ENCODE data around the gene EIF4E2. TPM values are rescaled to one million over a fixed set of nuclear protein-coding genes. Genes with fewer than 3 reads are reported as not detected.

Gene EIF4E2
- total RNA-seq, result 79.0 and 79.3 TPM in 2 replicates

DNA sequence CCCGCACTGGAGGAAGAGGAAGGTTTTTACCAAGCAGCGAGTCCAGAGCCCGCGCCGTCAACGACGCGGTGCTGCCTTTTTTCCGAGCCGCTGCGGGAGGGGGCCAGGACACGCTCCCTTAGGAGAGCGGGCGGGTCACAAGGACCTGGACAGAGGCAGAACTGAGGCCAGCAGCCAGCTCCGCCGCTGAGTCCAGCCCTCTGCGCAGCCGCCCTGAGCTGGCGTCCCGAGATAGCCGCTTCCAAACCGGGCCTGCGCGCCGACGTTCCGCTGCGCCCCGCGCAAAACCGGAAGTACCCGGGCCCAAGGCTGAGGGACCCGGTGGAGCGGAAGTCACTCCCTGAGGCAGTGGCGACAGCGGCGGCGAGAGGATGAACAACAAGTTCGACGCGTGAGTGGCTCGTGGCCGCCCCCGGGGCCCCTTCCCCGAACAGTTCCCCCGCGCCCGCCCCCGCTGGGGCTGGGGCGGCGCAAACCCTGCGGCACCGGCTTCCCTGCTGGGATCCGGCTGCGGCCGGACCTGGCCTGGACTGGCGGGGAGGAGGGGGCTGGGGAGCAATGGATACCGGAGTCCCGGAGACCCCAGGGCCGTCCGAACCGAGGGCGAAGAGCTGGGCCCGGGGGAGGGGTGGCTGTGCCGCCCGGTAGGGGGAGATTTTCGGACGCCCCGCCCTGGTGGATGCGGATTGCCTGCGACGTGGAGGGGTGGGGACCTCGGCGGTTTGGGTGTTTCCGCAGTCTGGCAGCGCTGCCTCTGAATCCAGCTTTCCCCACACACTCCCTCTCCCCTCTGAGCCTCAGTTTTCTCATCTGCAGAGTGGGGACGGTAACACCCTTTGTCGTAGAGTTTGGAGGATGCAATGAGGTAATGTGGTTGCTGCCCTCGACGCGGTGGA is at the start of gene EIF4E2, which contains the start of gene TIGD1:
Gene EIF4E2 (plus strand): TSS at position 336 of the 896 bp plus-strand sequence. CDS start 36 bp downstream, at position 372.
Gene TIGD1 (minus strand): TSS at position 204 of the 896 bp plus-strand sequence. CDS start 675 bp downstream, outside the sequence.
- intact Hi-C loops (cut with micrococcal nuclease), result loop anchor here (1.0 to 5.0 kb wide), 7 partner anchors 56 to 1493 kb away; partner anchors contain the start of genes ATG16L1, COPS7B, DIS3L2 and GIGYF2

- intact Hi-C loops (cut with micrococcal nuclease), result no loop called here
These were observed 49.1 kb upstream of the EIF4E2 start for GRCh38 chr2:232501331-232501771.

DNA sequence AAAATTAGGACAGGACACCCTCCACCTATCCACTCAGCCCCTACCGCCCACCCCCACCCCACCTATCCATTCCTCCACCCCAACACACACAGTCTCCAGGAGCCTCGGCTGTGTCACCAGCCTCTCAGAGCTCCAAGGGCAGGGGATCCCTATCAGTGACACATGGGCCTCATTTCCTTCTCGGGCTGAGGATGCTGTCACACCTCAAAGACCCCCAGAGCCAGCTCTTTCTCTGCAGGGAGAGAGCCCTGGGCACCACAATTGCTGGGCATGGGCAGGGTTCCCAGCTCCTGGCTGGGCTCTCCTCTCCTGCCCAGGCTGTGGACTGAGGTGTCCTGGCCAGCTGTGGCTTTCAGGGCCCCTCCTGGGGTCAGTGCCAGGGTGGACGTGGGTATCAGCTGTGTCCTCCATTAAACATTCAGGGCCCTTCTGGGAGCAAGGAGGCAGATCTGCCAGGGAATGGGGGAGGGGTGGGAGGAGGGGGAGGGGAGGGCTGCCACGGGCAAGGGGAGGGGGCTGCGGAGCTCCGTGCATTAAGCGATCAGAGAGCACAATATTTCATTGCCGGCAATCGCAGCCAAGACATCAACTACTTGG is 48.6 kb upstream of the EIF4E2 start:
- intact Hi-C loops (cut with micrococcal nuclease), result no loop called here

GRCh38 chr2:232502511-232502910 is 48.0 kb upstream of the EIF4E2 start:
- intact Hi-C loops (cut with micrococcal nuclease), result no loop called here

DNA sequence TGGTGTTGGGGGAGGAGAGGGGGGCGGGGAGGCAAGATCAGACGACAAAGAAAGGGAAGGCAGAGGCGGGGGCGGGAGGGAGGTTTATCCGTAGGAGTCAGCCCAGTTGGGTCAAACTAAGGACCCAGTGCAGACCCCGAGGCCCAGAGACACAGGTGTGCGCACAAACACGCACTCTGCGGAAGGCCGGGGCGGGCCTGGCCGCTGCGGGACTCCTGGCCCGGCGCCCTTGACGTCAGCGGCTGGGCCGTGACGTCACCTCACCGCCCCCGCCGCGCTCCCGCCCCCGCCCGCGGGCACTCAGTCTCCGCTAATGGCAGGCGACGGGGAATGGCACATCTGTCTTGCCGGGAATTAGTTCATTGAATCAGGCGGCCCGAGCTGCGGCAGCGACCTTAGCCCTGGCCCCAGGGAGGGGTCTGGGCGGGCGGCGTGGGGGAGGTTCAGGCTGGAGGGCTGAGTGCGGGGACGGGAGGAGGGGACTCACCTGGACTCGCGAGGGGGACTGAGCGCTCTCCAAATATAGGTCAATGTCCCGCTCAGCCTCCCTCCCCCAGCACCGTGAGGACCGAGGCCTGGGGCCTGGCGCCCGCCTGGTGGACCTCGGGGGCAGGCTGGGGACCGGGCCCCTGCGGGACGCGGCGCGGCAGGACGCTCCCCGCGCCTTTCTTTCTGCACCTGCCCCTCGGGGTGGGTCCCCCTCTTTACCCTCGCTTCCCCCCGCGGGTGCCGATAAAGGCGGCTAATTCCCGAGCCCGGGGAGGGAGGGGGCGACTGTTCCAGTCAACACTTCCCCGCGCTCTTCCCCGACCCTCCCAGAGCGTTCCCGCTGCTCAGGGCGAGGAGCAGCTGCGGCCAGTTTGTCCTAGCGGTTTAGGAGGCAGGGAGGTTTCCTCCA is 47.3 kb upstream of the EIF4E2 start:
- intact Hi-C loops (cut with micrococcal nuclease), result no loop called here

DNA sequence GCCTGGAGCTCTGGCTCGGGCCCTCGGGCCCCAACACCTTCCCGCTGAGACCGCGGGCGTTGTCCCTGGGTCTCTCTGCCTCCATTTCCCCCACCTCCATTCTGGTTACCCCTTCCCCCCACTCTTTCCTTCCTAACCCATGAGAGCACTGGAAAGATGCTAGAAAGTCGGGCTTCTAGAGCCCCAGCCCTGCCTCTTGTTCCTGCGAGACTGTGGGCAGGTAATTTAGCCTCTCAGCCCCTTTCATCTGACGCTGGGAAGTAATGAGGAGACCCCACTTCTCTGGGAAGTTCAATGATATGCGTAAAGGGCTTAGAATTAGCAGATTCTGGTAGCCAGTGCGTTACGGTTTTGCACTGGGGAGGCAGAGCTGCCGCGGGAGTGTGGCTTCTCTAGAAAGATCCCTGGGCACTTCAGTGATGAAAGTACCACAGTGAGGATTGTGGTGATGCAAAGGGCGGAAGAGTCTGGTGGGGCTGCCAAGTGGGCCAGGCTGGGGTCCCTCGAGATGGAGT is 46.6 kb upstream of the EIF4E2 start:
- intact Hi-C loops (cut with micrococcal nuclease), result no loop called here

DNA sequence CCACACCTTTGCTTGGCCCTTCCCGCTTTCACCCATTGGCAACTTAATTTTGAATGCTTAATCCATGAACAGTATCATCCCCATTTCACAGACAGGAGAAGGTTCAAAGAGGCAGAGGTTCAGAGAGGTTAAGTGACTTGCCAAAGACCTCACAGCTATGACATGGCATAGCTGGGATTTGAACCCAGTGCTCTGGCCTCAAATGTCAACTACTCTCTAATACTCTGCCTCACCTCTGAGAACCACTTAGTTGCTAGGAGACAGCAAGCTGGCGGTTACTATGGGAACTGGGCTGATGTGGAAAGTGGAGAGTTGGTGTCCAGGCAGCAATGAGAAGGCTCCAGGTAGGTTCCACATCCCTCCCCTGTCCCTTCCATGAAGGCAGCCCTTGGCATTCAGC is 46.1 kb upstream of the EIF4E2 start:
- intact Hi-C loops (cut with micrococcal nuclease), result no loop called here

DNA sequence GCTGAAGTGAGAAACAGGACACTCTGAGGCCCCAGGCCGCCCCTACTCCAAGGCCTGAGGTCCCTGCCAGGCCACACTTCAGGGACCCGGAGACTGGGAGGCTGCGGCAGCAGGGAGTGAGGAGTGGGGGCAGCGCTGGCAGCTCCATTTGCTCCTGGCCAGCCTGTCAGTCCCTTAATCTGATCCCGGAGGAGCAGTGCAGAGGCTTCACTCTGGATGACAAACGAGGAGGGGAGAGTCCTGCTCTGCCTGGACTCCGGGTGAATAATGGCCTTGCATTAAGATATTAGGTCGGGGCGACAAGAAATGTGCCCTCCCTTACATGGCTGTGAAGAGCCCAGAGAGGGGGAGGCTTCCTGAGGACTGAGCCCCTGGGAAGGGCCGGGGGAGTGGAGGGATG is 44.6 kb upstream of the EIF4E2 start:
- intact Hi-C loops (cut with micrococcal nuclease), result no loop called here

GRCh38 chr2:232506709-232507108 is 43.8 kb upstream of the EIF4E2 start:
- intact Hi-C loops (cut with micrococcal nuclease), result no loop called here

- intact Hi-C loops (cut with micrococcal nuclease), result no loop called here
These were observed 42.2 kb upstream of the EIF4E2 start for GRCh38 chr2:232508251-232508650.

DNA sequence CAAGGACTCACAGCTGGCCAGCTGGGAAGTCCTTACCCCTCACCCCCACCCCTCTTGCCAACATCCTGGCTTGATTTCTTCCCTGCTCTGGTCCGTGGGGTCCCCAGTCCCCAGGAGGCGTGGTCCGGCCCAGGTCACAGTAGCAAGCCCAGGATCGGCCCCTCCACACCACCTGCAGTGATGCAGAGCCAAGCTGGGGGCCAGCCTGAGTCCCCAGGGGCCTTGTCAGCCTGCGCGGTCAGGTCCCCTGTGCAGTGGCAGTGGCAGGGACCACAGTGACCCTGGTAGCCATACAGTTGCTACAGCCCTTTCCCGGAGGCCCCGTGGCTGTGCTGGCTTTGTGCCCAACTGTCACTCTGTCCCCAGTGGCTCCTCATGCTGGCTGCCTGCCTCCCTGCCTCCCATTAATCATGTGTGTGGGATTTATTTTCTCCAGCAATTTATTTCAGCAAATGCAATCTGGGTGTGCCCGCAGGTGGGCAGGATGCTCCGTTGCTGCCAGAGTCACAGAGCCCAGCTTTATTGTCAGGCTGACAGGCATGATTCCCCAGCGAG is 39.1 kb upstream of the EIF4E2 start:
- intact Hi-C loops (cut with micrococcal nuclease), result no loop called here

DNA sequence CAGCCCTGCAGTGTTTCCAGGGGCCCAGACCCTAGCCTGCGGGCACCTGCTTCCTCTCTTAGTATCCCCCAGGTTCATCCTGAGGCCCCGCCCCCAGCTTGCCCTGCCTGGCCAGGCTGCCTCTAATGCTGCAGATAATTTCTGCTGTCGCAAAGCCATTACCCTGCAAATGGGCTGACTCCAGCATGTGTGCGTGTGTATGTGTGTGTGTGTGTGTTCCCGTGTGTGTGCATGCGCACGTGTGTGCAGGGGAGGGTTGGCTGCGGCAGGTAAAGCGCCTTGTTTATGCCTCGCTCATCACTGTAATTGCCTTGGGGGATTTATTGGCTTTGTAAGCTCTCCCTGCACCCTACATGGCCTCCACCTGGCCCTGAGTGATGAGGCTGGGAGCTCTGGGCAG is 37.9 kb upstream of the EIF4E2 start:
- intact Hi-C loops (cut with micrococcal nuclease), result no loop called here

- intact Hi-C loops (cut with micrococcal nuclease), result no loop called here
These were observed 37.1 kb upstream of the EIF4E2 start for GRCh38 chr2:232513353-232513752.

- intact Hi-C loops (cut with micrococcal nuclease), result no loop called here
These were observed 34.9 kb upstream of the EIF4E2 start for GRCh38 chr2:232515639-232516038.

GRCh38 chr2:232516551-232516950 is 33.9 kb upstream of the EIF4E2 start:
- intact Hi-C loops (cut with micrococcal nuclease), result no loop called here

DNA sequence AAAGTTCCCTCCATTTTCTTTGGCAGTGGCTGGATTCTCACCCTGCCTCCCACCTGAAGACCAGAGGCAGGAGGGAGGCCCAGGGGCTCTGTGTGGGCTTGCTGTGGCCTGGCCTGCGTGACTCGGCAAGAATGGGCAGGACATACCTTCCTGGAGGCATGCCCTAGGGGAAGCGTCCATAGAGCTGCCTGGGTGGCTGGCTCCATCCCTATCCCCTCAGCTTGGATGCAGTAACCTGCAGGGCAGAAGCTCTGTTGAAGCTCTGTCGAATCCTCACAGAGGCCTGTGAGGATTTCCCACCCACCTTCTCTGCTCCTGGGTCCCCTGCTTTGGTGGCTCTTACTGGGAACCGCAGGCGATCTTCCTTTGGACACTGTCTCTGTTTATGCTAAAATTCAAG is 31.6 kb upstream of the EIF4E2 start:
- intact Hi-C loops (cut with micrococcal nuclease), result no loop called here

- intact Hi-C loops (cut with micrococcal nuclease), result loop anchor here (5.0 to 10.0 kb wide), 2 partner anchors 78 to 615 kb away; no protein-coding TSS in a partner anchor
These were observed 30.7 kb upstream of the EIF4E2 start, which contains the start of gene PRSS56 for GRCh38 chr2:232519581-232520438. Gene PRSS56, plus strand, starts transcription at chr2:232520388. Its CDS starts 211 bp downstream, at chr2:232520599.

- intact Hi-C loops (cut with micrococcal nuclease), result loop anchor here (5.0 to 10.0 kb wide), 2 partner anchors 78 to 616 kb away; no protein-coding TSS in a partner anchor
These were observed 30.0 kb upstream of the EIF4E2 start for GRCh38 chr2:232520489-232520888.

GRCh38 chr2:232521098-232521497 is 29.4 kb upstream of the EIF4E2 start:
- intact Hi-C loops (cut with micrococcal nuclease), result loop anchor here (5.0 to 10.0 kb wide), 2 partner anchors 79 to 616 kb away; no protein-coding TSS in a partner anchor
